ENCODE results near the gene KCTD15. TPM values are rescaled to one million over a fixed set of nuclear protein-coding genes. Genes with fewer than 3 reads are reported as not detected.

KCTD15 gene
- total and polyA plus RNA-seq, 9 donors = 12.6 to 45.7 (median 29.5) TPM

GRCh38 chr19:33775731-33776487, 20.8 kb upstream of the KCTD15 start:
- DNase-seq = no peak
- no peaks in the 10 kb centered on the region for H3K36me3 ChIP-seq
- intact Hi-C loops (cut with DNase I) = loop anchor here (5.0 to 10.0 kb wide), 7 partner anchors 221 to 531 kb away; no protein-coding TSS in a partner anchor
- H3K27ac ChIP-seq = no peak overlapping the region
- no peaks in the 10 kb centered on the region for H3K9me3 ChIP-seq
- no peak overlapping the region for H3K4me3 ChIP-seq
- H3K4me1 ChIP-seq (ENCODE audit: insufficient read depth) = peaks cover 6% of the 10 kb centered on the region
- WGBS, 3 donors = 71 to 80% (median 73%) methylated on average over 9 of the region's 9 CpGs
- TF ChIP-seq POLR2A (IDR thresholded peaks at IDR 0.05) (no peak), EP300 (IDR thresholded peaks at IDR 0.05) (no peak)
- TF ChIP-seq, protein P1, sequence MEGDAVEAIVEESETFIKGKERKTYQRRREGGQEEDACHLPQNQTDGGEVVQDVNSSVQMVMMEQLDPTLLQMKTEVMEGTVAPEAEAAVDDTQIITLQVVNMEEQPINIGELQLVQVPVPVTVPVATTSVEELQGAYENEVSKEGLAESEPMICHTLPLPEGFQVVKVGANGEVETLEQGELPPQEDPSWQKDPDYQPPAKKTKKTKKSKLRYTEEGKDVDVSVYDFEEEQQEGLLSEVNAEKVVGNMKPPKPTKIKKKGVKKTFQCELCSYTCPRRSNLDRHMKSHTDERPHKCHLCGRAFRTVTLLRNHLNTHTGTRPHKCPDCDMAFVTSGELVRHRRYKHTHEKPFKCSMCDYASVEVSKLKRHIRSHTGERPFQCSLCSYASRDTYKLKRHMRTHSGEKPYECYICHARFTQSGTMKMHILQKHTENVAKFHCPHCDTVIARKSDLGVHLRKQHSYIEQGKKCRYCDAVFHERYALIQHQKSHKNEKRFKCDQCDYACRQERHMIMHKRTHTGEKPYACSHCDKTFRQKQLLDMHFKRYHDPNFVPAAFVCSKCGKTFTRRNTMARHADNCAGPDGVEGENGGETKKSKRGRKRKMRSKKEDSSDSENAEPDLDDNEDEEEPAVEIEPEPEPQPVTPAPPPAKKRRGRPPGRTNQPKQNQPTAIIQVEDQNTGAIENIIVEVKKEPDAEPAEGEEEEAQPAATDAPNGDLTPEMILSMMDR (IDR thresholded peaks at IDR 0.05) = no peak
- no peaks in the 10 kb centered on the region for H3K27me3 ChIP-seq

GRCh38 chr19:33777351-33777750, 19.3 kb upstream of the KCTD15 start:
- H3K36me3 ChIP-seq = no peaks in the 10 kb centered on the region
- no peaks in the 10 kb centered on the region for H3K27me3 ChIP-seq
- peaks cover 6% of the 10 kb centered on the region for H3K4me1 ChIP-seq (ENCODE audit: insufficient read depth)
- WGBS, 3 donors = 83 to 92% (median 84%) methylated on average over 6 to 9 of the region's 9 CpGs
- TF ChIP-seq EP300 (IDR thresholded peaks at IDR 0.05) = no peak
- no peak for TF ChIP-seq POLR2A (IDR thresholded peaks at IDR 0.05)
- TF ChIP-seq, protein P1 (IDR thresholded peaks at IDR 0.05) = no peak
- no peaks in the 10 kb centered on the region for H3K9me3 ChIP-seq
- H3K27ac ChIP-seq = no peak overlapping the region
- no peak for DNase-seq
- intact Hi-C loops (cut with DNase I) = loop anchor here (5.0 to 10.0 kb wide), 7 partner anchors 220 to 533 kb away; no protein-coding TSS in a partner anchor
- no peak overlapping the region for H3K4me3 ChIP-seq

DNA sequence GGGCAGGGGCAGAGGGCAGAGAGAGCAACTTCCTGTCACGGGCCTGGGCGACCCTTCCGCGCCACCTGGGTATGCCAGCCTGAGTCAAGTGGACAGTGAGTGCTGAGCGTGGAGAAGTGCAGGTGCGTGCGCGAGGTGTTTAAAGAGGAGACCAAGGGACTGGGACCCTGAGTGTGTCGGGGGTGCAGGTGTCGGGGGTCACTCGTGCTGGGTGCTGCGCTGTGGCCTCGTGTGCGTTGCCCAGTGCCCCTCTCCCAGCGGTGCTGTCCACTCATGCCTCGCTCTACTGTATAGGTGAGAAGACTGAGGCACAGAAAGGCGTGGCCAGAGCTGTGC, 18.9 kb upstream of the KCTD15 start:
- Histone ChIP-seq H3K4me1 (ENCODE audit: insufficient read depth) (peaks cover 6% of the 10 kb centered on the region), H3K9me3 (no peaks in the 10 kb centered on the region), H3K36me3 (no peaks in the 10 kb centered on the region), H3K27ac (no peak overlapping the region), H3K27me3 (no peaks in the 10 kb centered on the region), H3K4me3 (no peak overlapping the region)
- 53 to 57% (median 55%) methylated on average over 17 of the region's 17 CpGs for WGBS, 3 donors
- no peak for TF ChIP-seq POLR2A (IDR thresholded peaks at IDR 0.05)
- no peak for TF ChIP-seq EP300 (IDR thresholded peaks at IDR 0.05)
- TF ChIP-seq, protein P1 (IDR thresholded peaks at IDR 0.05) = no peak
- intact Hi-C loops (cut with DNase I) = loop anchor here (2.0 to 10.0 kb wide), 8 partner anchors 219 to 533 kb away; no protein-coding TSS in a partner anchor
- peak in 1 of 5 donors; percentile 31 for DNase-seq

GRCh38 chr19:33778089-33778791, 18.4 kb upstream of the KCTD15 start:
- peak; percentile 72 to 92 (median 87) for DNase-seq
- H3K27me3 ChIP-seq = no peaks in the 10 kb centered on the region
- intact Hi-C loops (cut with DNase I) = loop anchor here (2.0 to 10.0 kb wide), 8 partner anchors 219 to 533 kb away; no protein-coding TSS in a partner anchor
- H3K4me1 ChIP-seq (ENCODE audit: insufficient read depth) = peaks cover 6% of the 10 kb centered on the region
- H3K27ac ChIP-seq = no peak overlapping the region
- H3K36me3 ChIP-seq = no peaks in the 10 kb centered on the region
- no peaks in the 10 kb centered on the region for H3K9me3 ChIP-seq
- no peak overlapping the region for H3K4me3 ChIP-seq
- no peak for TF ChIP-seq EP300 (IDR thresholded peaks at IDR 0.05)
- TF ChIP-seq POLR2A (IDR thresholded peaks at IDR 0.05) = peak; percentile 16
- TF ChIP-seq, protein P1 (IDR thresholded peaks at IDR 0.05) = peak; percentile 100
- 7 to 22% (median 15%) methylated on average over 35 to 49 of the region's 49 CpGs for WGBS, 3 donors
